SH-SY5Y (cell line): ENCODE results near the gene SPATA31E1.

Experiments
- GATA2 ChIP-seq: IDR thresholded peaks from 2 replicates; pipeline ENCODE4 v1.6.1; 2011; ENCODE audit warnings: mild to moderate bottlenecking, low read depth, low read length
- GATA3 ChIP-seq: IDR thresholded peaks from 2 replicates; pipeline ENCODE4 v1.6.1; 2011; ENCODE audit warnings: low read depth, mild to moderate bottlenecking, low read length, moderate library complexity

DNA sequence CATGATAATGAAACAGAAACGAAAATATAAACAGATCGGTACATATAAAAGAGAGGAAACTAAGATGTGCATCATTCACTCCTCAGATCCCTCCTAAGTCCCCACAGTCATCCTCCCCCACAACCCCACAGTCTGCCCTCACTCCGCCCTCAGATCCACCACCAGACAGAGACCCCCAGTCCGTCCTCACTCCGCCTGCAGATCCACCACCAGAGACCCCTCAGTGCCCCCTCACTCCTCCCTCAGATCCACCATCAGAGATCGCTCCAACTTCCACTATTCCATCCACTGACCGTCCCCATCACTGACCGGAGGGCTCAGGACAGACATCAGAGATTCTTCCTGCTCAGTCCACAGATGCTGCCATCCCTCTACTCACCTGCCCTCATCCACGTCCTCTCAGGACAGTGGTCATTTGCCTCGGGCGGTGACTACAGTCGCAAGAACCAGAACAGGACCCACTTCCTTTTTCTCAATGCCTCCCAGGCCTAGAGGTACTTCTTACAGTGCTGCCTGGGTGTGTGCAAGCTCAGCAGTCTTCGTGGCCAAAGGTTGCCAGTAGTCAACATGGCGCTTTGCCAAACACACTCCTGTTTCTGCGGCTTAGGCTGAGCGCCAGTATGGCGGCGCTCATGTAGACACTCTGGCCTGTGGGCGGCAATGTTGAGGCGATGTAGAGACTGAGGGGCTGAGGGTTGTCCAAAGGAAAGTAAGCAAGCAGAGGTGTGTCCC is 26.8 kb downstream of the SPATA31E1 start:
- TF ChIP-seq GATA3: no peak
- TF ChIP-seq GATA2: no peak
